GM12891 (cell line): ENCODE data around the gene GMNC.

ENCODE experiments used
- POLR2A ChIP-seq: IDR thresholded peaks from 2 replicates; pipeline ENCODE4 v1.6.1; 2011; ENCODE audit warnings: low read depth, low read length, control low read depth
- POLR2AphosphoS5 ChIP-seq: IDR thresholded peaks from 2 replicates; pipeline ENCODE4 v1.6.1; 2011; ENCODE audit warnings: low read depth, low read length, control low read depth

DNA sequence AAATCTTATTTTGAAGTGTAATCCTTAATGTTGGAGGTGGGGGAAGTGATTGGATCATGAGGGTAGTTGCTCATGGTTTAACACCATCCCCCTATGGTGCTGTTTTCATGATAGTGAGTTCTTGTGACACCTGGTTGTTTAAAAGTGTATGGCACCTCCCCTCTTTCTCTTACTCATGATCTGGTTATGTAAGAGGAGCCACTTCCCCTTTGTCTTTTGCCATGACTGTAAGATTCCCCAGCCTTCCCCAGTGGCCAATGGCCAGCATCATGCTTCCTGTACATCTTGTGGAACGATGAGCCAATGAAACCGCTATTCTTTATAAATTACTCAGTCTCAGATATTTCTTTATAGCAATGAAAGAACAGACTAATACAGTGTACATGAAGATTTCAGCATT, 39.8 kb upstream of the GMNC start:
- TF ChIP-seq POLR2A (no peak), POLR2AphosphoS5 (no peak)
